GM12878 (cell line): ENCODE results near the gene ADCY1. TPM values are rescaled to one million over a fixed set of nuclear protein-coding genes. Genes with fewer than 3 reads are reported as not detected.
"Not testable (repeated sequence)": the region's sequence is repeated elsewhere in the genome, so short reads cannot be mapped to it uniquely, and the experiment has no call there.

Source experiments
- ATAC-seq: fragments of 200-7000 bp; cut with Tn5 transposase; 3 replicates; pipeline ENCODE4 v1.9.1; 2020; ENCODE audit warnings: mild to moderate bottlenecking, moderate library complexity
- BruUV-seq: library from RNA; stranded (reverse); fragments of 400-500 nt; replicated peaks from 2 replicates; lab custom pipeline; 2021; lab: Mats Ljungman, UMichigan
- CTCF ChIA-PET: fragments of 300-600 bp; sonication (Branson Sonifier 250); formaldehyde crosslinking; extraction: SDS; loops from one replicate; lab custom pipeline; 2021; ENCODE audit warnings: inconsistent platforms; lab: Yijun Ruan, JAX
- POLR2A ChIA-PET: fragments of 350-600 bp; formaldehyde crosslinking; extraction: SDS; loops from one replicate; lab custom pipeline; 2021; ENCODE audit warnings: inconsistent platforms; lab: Charles Lee
- RAD21 ChIA-PET: fragments of 300-600 bp; sonication (Branson Sonifier 250); formaldehyde crosslinking; loops from one replicate; lab custom pipeline; 2023; ENCODE audit warnings: antibody characterized with exemption; ENCODE audit not compliant: unreplicated experiment; lab: Charles Lee
- SMC1A ChIA-PET: fragments of 300-600 bp; sonication (Branson Sonifier 250); formaldehyde crosslinking; loops from one replicate; lab custom pipeline; 2023; ENCODE audit not compliant: unreplicated experiment, uncharacterized antibody; lab: Charles Lee
- DNase-seq: peaks from one replicate; pipeline ENCODE4 v3.0.0-alpha.2; 2011; ENCODE audit warnings: low read depth, low spot score
- FAIRE-seq: peaks from 3 replicates; lab custom pipeline; 2011; peaks lifted over from hg19 to GRCh38; lab: Jason Lieb, UNC
- H2AFZ ChIP-seq: 2 replicates; pipeline ENCODE4 v1.6.0; 2011; ENCODE audit warnings: low read depth, low read length, control low read depth; ENCODE audit not compliant: control insufficient read depth
- H3K27ac ChIP-seq: 2 replicates; pipeline ENCODE4 v1.5.1; 2011; ENCODE audit warnings: control low read depth; ENCODE audit not compliant: control insufficient read depth, insufficient read depth
- H3K27me3 ChIP-seq, 2 experiments: replicated peaks in 1 of 2; 2 replicates each; pipeline versions ENCODE4 v1.6.0 to v1.6.1; 2011; ENCODE audit warnings: low read length in 1 of 2; ENCODE audit not compliant: control insufficient read depth in 2 of 2, insufficient read depth in 2 of 2
- H3K36me3 ChIP-seq, 2 experiments: 2 replicates each; pipeline ENCODE4 v1.5.1; 2011; ENCODE audit warnings: low read length in 1 of 2; ENCODE audit not compliant: control insufficient read depth in 2 of 2, insufficient read depth in 2 of 2
- H3K4me1 ChIP-seq: 2 replicates; pipeline ENCODE4 v1.6.1; 2011; ENCODE audit warnings: mild to moderate bottlenecking, low read length, moderate library complexity, mixed read lengths; ENCODE audit not compliant: control insufficient read depth, insufficient read depth
- H3K4me2 ChIP-seq: 2 replicates; pipeline ENCODE4 v1.6.0; 2011; ENCODE audit warnings: control low read depth; ENCODE audit not compliant: control insufficient read depth, insufficient read depth
- H3K4me3 ChIP-seq: fragments of 200-600 bp; sonication (generic); 2 replicates; pipeline ENCODE4 v1.5.1; 2016
- H3K79me2 ChIP-seq: 2 replicates; pipeline ENCODE4 v1.6.0; 2011; ENCODE audit warnings: low read length; ENCODE audit not compliant: control insufficient read depth, insufficient read depth
- H3K9ac ChIP-seq: 2 replicates; pipeline ENCODE4 v1.8.0; 2011; ENCODE audit warnings: low read length, control low read depth, mixed read lengths; ENCODE audit not compliant: control insufficient read depth, insufficient read depth
- H3K9me3 ChIP-seq: replicated peaks from 3 replicates; pipeline ENCODE4 v1.5.1; 2011; ENCODE audit warnings: mild to moderate bottlenecking, low read length; ENCODE audit not compliant: control insufficient read depth, insufficient read depth
- H4K20me1 ChIP-seq: 2 replicates; pipeline ENCODE4 v1.6.0; 2011; ENCODE audit not compliant: control insufficient read depth, insufficient read depth
- CTCF ChIP-seq, 3 experiments: IDR thresholded peaks in 2 of 3; conservative IDR thresholded peaks in 1 of 3; 2 replicates each; pipeline ENCODE4 v1.5.1; 2011; ENCODE audit warnings: low read depth in 3 of 3, low read length in 3 of 3, mild to moderate bottlenecking in 3 of 3, control low read depth in 2 of 3, moderate library complexity in 2 of 3, inconsistent platforms in 1 of 3, mixed read lengths in 1 of 3; ENCODE audit not compliant: control insufficient read depth in 2 of 3, insufficient read depth in 1 of 3; ENCODE audit errors: extremely low read depth in 1 of 3
- WGBS: methylation state at CpG from one replicate; pipeline ENCODE4 v1.1.6; 2016; ENCODE audit warnings: low lambda C conversion rate; ENCODE audit not compliant: insufficient replicate concordance, insufficient coverage; ENCODE audit errors: missing lambda C conversion rate; 5-methylcytosine and 5-hydroxymethylcytosine counted together
- in situ Hi-C: fragments of 300-500 bp; cut with MboI; formaldehyde crosslinking; loops from 9 replicates; pipeline ENCODE4 v1.14.3; 2018; ENCODE audit warnings: mixed read lengths
- intact Hi-C: fragments of 100-400 bp; cut with micrococcal nuclease; formaldehyde crosslinking; loops from one replicate; pipeline ENCODE4 v1.14.2; 2022; ENCODE audit not compliant: unreplicated experiment
- polyA plus RNA-seq, 11 experiments: library from polyadenylated mRNA; depleted of rRNA in 4 of 11; unstranded in 6 of 11; stranded (reverse) in 5 of 11; fragments of >200 nt; fragmentation: Nextera tagmentation in 4 of 11; fragmentation: Illumina TruSeq in 1 of 11; extraction: Ambion mirVana in 4 of 11; extraction: Trizol in 1 of 11; gene quantifications; 1 replicate in 1 of 11; 2 replicates in 10 of 11; pipeline versions ENCODE4 v1.2.1 to v1.2.3, GENCODE V29; 2011 to 2016; ENCODE audit warnings: inconsistent platforms in 2 of 11, missing spikeins in 2 of 11, low read depth in 1 of 11
- total RNA-seq, 4 experiments: library from RNA; depleted of rRNA in 3 of 4; stranded (reverse); fragments of >200 nt in 3 of 4; fragmentation: Illumina TruSeq in 1 of 4; extraction: Trizol in 1 of 4; gene quantifications; 2 replicates each; pipeline versions ENCODE4 v1.2.1 to v1.2.3, GENCODE V29; 2013 to 2021

The ADCY1 gene
- total and polyA plus RNA-seq, 10 of the 15 experiments (the other 5 are each of a cell fraction or from before 2014, with no cell fraction given), result 0.13 to 1.4 (median 0.45) TPM; not detected in 1

GRCh38 chr7:45756333-45756732 lies 182.2 kb downstream of the ADCY1 start:
- SMC1A ChIA-PET, H3K79me2 ChIP-seq, in situ Hi-C loops, H3K4me1 ChIP-seq, POLR2A ChIA-PET, H3K9ac ChIP-seq, ATAC-seq, intact Hi-C loops, H3K36me3 ChIP-seq, CTCF ChIA-PET, BruUV-seq, H3K27ac ChIP-seq, H3K27me3 ChIP-seq, RAD21 ChIA-PET, H4K20me1 ChIP-seq, DNase-seq, FAIRE-seq, H3K4me3 ChIP-seq, H3K4me2 ChIP-seq, H2AFZ ChIP-seq, H3K9me3 ChIP-seq: not testable (repeated sequence)
- 94% methylated on average over 2 of the region's 4 CpGs for WGBS

GRCh38 chr7:45756757-45757156 lies 182.6 kb downstream of the ADCY1 start:
- CTCF ChIA-PET, BruUV-seq, H3K9ac ChIP-seq, H3K4me2 ChIP-seq, SMC1A ChIA-PET, intact Hi-C loops, H3K4me1 ChIP-seq, H4K20me1 ChIP-seq, H3K9me3 ChIP-seq, H3K27me3 ChIP-seq, RAD21 ChIA-PET, H3K27ac ChIP-seq, in situ Hi-C loops, DNase-seq, H3K79me2 ChIP-seq, H3K4me3 ChIP-seq, H2AFZ ChIP-seq, ATAC-seq, H3K36me3 ChIP-seq, POLR2A ChIA-PET, FAIRE-seq: not testable (repeated sequence)
- WGBS, result 100% methylated on average over 2 of the region's 2 CpGs
- TF ChIP-seq CTCF (IDR thresholded peaks at IDR 0.05 in 2 of 3, conservative IDR thresholded peaks at IDR 0.05 in 1 of 3; ENCODE audit: control insufficient read depth in 2 of 3, extremely low read depth in 1 of 3, insufficient read depth in 1 of 3, low read depth in 3 of 3, low read length in 3 of 3), result 0 out of 6 replicates have a peak, but pooled peaks of 1 of the 3 experiments have one; percentile 3

- H3K27me3 ChIP-seq, CTCF ChIA-PET, H3K4me3 ChIP-seq, RAD21 ChIA-PET, H3K36me3 ChIP-seq, intact Hi-C loops, FAIRE-seq, H3K9me3 ChIP-seq, H3K27ac ChIP-seq, ATAC-seq, H4K20me1 ChIP-seq, H3K4me2 ChIP-seq, H3K79me2 ChIP-seq, BruUV-seq, POLR2A ChIA-PET, DNase-seq, H3K9ac ChIP-seq, in situ Hi-C loops, H2AFZ ChIP-seq, H3K4me1 ChIP-seq, SMC1A ChIA-PET: not testable (repeated sequence)
- WGBS, result 100% methylated on average over 1 of the region's 1 CpG
Observed at GRCh38 chr7:45759464-45759863, 185.3 kb downstream of the ADCY1 start.
